ENCODE results near the gene MYRF.

Gene MYRF

GRCh38 chr11:61752117-61752924 lies at the start of gene MYRF:
TSS of gene MYRF (plus strand) at chr11:61752636. CDS start at chr11:61752745, 109 bp downstream.
- H3K79me2 ChIP-seq (ENCODE audit: insufficient read depth, low read length): no peaks in the 10 kb centered on the region
- no peaks in the 10 kb centered on the region for H3K27me3 ChIP-seq (ENCODE audit: insufficient read depth, low read length, poor library complexity, severe bottlenecking)
- TF ChIP-seq CTCF (conservative IDR thresholded peaks at IDR 0.05; ENCODE audit: low read length): no peak
- no peak for TF ChIP-seq EZH2phosphoT487 (IDR thresholded peaks at IDR 0.05; ENCODE audit: borderline replicate concordance)
- no peaks in the 10 kb centered on the region for H3F3A ChIP-seq (ENCODE audit: low read depth)
- no peak within 1 kb of the TSS for H2AFZ ChIP-seq (ENCODE audit: low read length)
- H3K36me3 ChIP-seq (ENCODE audit: insufficient read depth, low read length): no peaks in the 10 kb centered on the region
- H3K9me2 ChIP-seq (replicated peaks; ENCODE audit: low read depth, low read length): no peaks in the 10 kb centered on the region
- no peaks in the 10 kb centered on the region for H3K9me3 ChIP-seq (ENCODE audit: insufficient read depth, low read depth, low read length)
- peaks cover 19% of the 10 kb centered on the region for H3K4me1 ChIP-seq (ENCODE audit: insufficient read depth, low read length, poor library complexity, severe bottlenecking)
- H4K20me1 ChIP-seq (ENCODE audit: insufficient read depth, low read length, poor library complexity, severe bottlenecking): no peaks in the 10 kb centered on the region
- H3K9ac ChIP-seq (ENCODE audit: low read depth, low read length, poor library complexity, severe bottlenecking): no peak within 1 kb of the TSS
- no peak within 1 kb of the TSS for H3K4me2 ChIP-seq (ENCODE audit: low read depth, low read length, poor library complexity, severe bottlenecking)
- H3K4me3 ChIP-seq (ENCODE audit: low read length, poor library complexity, severe bottlenecking): no peak within 1 kb of the TSS

GRCh38 chr11:61702701-61703312 lies 49.6 kb upstream of the MYRF start:
- Histone ChIP-seq H3K27me3 (ENCODE audit: insufficient read depth, low read length, poor library complexity, severe bottlenecking) (no peaks in the 10 kb centered on the region), H2AFZ (ENCODE audit: low read length) (no peak overlapping the region), H3K36me3 (ENCODE audit: insufficient read depth, low read length) (no peaks in the 10 kb centered on the region), H4K20me1 (ENCODE audit: insufficient read depth, low read length, poor library complexity, severe bottlenecking) (no peaks in the 10 kb centered on the region), H3K4me1 (ENCODE audit: insufficient read depth, low read length, poor library complexity, severe bottlenecking) (peaks cover 17% of the 10 kb centered on the region), H3K9me3 (ENCODE audit: insufficient read depth, low read depth, low read length) (no peaks in the 10 kb centered on the region), H3K9me2 (replicated peaks; ENCODE audit: low read depth, low read length) (no peaks in the 10 kb centered on the region), H3F3A (ENCODE audit: low read depth) (no peaks in the 10 kb centered on the region), H3K4me3 (ENCODE audit: low read length, poor library complexity, severe bottlenecking) (no peak overlapping the region), H3K4me2 (ENCODE audit: low read depth, low read length, poor library complexity, severe bottlenecking) (peak overlapping the region; percentile 30), H3K9ac (ENCODE audit: low read depth, low read length, poor library complexity, severe bottlenecking) (peak overlapping the region; percentile 12), H3K79me2 (ENCODE audit: insufficient read depth, low read length) (no peaks in the 10 kb centered on the region)
- TF ChIP-seq EZH2phosphoT487 (IDR thresholded peaks at IDR 0.05; ENCODE audit: borderline replicate concordance) (no peak), CTCF (conservative IDR thresholded peaks at IDR 0.05; ENCODE audit: low read length) (no peak)

- H2AFZ ChIP-seq (ENCODE audit: low read length): no peak overlapping the region
- H3K27me3 ChIP-seq (ENCODE audit: insufficient read depth, low read length, poor library complexity, severe bottlenecking): no peaks in the 10 kb centered on the region
- H4K20me1 ChIP-seq (ENCODE audit: insufficient read depth, low read length, poor library complexity, severe bottlenecking): no peaks in the 10 kb centered on the region
- H3K4me2 ChIP-seq (ENCODE audit: low read depth, low read length, poor library complexity, severe bottlenecking): no peak overlapping the region
- H3K36me3 ChIP-seq (ENCODE audit: insufficient read depth, low read length): no peaks in the 10 kb centered on the region
- H3K79me2 ChIP-seq (ENCODE audit: insufficient read depth, low read length): no peaks in the 10 kb centered on the region
- H3K9me2 ChIP-seq (replicated peaks; ENCODE audit: low read depth, low read length): no peaks in the 10 kb centered on the region
- H3K9ac ChIP-seq (ENCODE audit: low read depth, low read length, poor library complexity, severe bottlenecking): no peak overlapping the region
- TF ChIP-seq CTCF (conservative IDR thresholded peaks at IDR 0.05; ENCODE audit: low read length) (no peak), EZH2phosphoT487 (IDR thresholded peaks at IDR 0.05; ENCODE audit: borderline replicate concordance) (no peak)
- H3K4me1 ChIP-seq (ENCODE audit: insufficient read depth, low read length, poor library complexity, severe bottlenecking): peaks cover 7% of the 10 kb centered on the region
- no peak overlapping the region for H3K4me3 ChIP-seq (ENCODE audit: low read length, poor library complexity, severe bottlenecking)
- no peaks in the 10 kb centered on the region for H3F3A ChIP-seq (ENCODE audit: low read depth)
- H3K9me3 ChIP-seq (ENCODE audit: insufficient read depth, low read depth, low read length): no peaks in the 10 kb centered on the region
Measured at GRCh38 chr11:61704838-61705237, 47.6 kb upstream of the MYRF start.
